PC-3 (cell line): Measurements from ENCODE around the gene ST6GALNAC5. TPM values are rescaled to one million over a fixed set of nuclear protein-coding genes. Genes with fewer than 3 reads are reported as not detected.

Experiments
- ATAC-seq: fragments of 200-7000 bp; cut with Tn5 transposase; 2 replicates; pipeline ENCODE4 v1.9.1; 2020; ENCODE audit warnings: mild to moderate bottlenecking, moderate library complexity
- BruUV-seq: library from RNA; stranded (reverse); fragments of 400-500 nt; replicated peaks from 2 replicates; lab custom pipeline; 2021; lab: Mats Ljungman, UMichigan
- CTCF ChIA-PET: fragments of 300-600 bp; sonication (Branson Sonifier 250); formaldehyde crosslinking; loops from one replicate; lab custom pipeline; 2022; ENCODE audit warnings: antibody characterized with exemption; lab: Charles Lee
- POLR2A ChIA-PET: fragments of 300-600 bp; sonication (Branson Sonifier 250); formaldehyde crosslinking; loops from one replicate; lab custom pipeline; 2022; ENCODE audit warnings: antibody characterized with exemption; ENCODE audit not compliant: unreplicated experiment; lab: Charles Lee
- DNase-seq: peaks from one replicate; pipeline ENCODE4 v3.0.0-alpha.2; 2015
- H2AFZ ChIP-seq: fragments of 300-600 bp; sonication (generic); 2 replicates; pipeline ENCODE4 v1.6.0; 2016; ENCODE audit warnings: antibody characterized with exemption, low read length
- H3F3A ChIP-seq: fragments of 300-600 bp; sonication (generic); one replicate; pipeline ENCODE4 v1.6.0; 2017; ENCODE audit warnings: antibody characterized with exemption, low read length, control low read depth, mild to moderate bottlenecking; ENCODE audit not compliant: unreplicated experiment
- H3K27ac ChIP-seq: fragments of 300-600 bp; sonication (generic); 2 replicates; pipeline ENCODE4 v1.5.1; 2016; ENCODE audit warnings: mild to moderate bottlenecking, low read length
- H3K27me3 ChIP-seq: fragments of 300-600 bp; sonication (generic); 2 replicates; pipeline ENCODE4 v1.6.1; 2016; ENCODE audit warnings: low read length, mixed read lengths
- H3K36me3 ChIP-seq: fragments of 300-600 bp; sonication (generic); 2 replicates; pipeline ENCODE4 v1.6.1; 2016; ENCODE audit warnings: low read depth, mixed run types, low read length, mixed read lengths
- H3K4me1 ChIP-seq: fragments of 300-600 bp; sonication (generic); 2 replicates; pipeline ENCODE4 v1.5.1; 2016; ENCODE audit warnings: low read length; ENCODE audit not compliant: insufficient read depth
- H3K4me2 ChIP-seq: fragments of 300-600 bp; sonication (generic); 2 replicates; pipeline ENCODE4 v1.6.0; 2016; ENCODE audit warnings: low read length
- H3K4me3 ChIP-seq: fragments of 300-600 bp; sonication (generic); 2 replicates; pipeline ENCODE4 v1.5.1; 2016; ENCODE audit warnings: mild to moderate bottlenecking, low read length, mixed read lengths
- H3K79me2 ChIP-seq: fragments of 300-600 bp; sonication (generic); 2 replicates; pipeline ENCODE4 v1.6.1; 2017; ENCODE audit warnings: low read length, mixed read lengths
- H3K9ac ChIP-seq: fragments of 300-600 bp; sonication (generic); 2 replicates; pipeline ENCODE4 v1.6.0; 2016; ENCODE audit warnings: mild to moderate bottlenecking, low read length
- H3K9me2 ChIP-seq: fragments of 300-600 bp; sonication (generic); replicated peaks from 2 replicates; pipeline ENCODE4 v1.6.1; 2016; ENCODE audit warnings: mixed run types, low read length, mixed read lengths
- H3K9me3 ChIP-seq: fragments of 300-600 bp; sonication (generic); 2 replicates; pipeline ENCODE4 v1.6.1; 2016; ENCODE audit warnings: low read length, mixed read lengths
- H4K20me1 ChIP-seq: fragments of 300-600 bp; sonication (generic); 2 replicates; pipeline ENCODE4 v1.6.1; 2016; ENCODE audit warnings: low read length, mixed read lengths
- EZH2 ChIP-seq: fragments of 300-600 bp; sonication (generic); IDR thresholded peaks from one replicate; pipeline ENCODE4 v1.6.1; 2017; ENCODE audit warnings: antibody characterized with exemption, mild to moderate bottlenecking, low read length; ENCODE audit not compliant: unreplicated experiment
- EZH2phosphoT487 ChIP-seq: fragments of 300-600 bp; sonication (generic); IDR thresholded peaks from 2 replicates; pipeline ENCODE4 v1.6.1; 2018; ENCODE audit warnings: mild to moderate bottlenecking, antibody characterized with exemption, low read length, borderline replicate concordance
- intact Hi-C: fragments of 100-400 bp; cut with micrococcal nuclease; formaldehyde crosslinking; loops from 2 replicates; pipeline ENCODE4 v1.9.0; 2023
- total RNA-seq: library from RNA; depleted of rRNA; stranded (reverse); fragments of >200 nt; gene quantifications from 2 replicates; pipeline ENCODE4 v1.2.3, GENCODE V29; 2014
- TF ChIP-seq, protein P1 (sequence below): fragments of 300-600 bp; sonication (generic); conservative IDR thresholded peaks from 2 replicates; pipeline ENCODE4 v1.5.1; 2017; ENCODE audit warnings: antibody characterized with exemption, low read depth, mild to moderate bottlenecking, low read length

Gene ST6GALNAC5
- total RNA-seq, 1 experiment from 2014 or later = 0.36 TPM

DNA sequence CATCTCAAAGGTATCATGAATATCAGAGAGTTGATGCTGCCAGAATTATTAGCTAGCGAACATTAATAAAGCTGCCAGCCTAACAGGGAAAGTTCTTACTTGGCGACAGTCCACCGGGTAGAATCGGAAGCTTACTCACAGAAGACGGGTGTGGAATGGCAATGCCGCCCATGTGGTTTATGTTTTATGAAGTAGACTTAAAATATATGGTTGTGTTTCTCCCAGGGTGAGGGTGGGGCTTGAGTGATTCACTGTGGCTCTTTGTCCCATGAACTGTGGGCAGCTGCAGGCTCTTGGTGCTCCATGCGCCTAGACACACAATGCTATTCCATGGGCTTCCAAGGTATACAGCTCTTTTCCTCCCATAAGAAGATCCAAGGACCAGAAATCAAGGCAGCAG lies 189.2 kb downstream of the ST6GALNAC5 start:
- peak; percentile 83 for DNase-seq
- H3K9ac ChIP-seq = no peak overlapping the region
- no peaks in the 10 kb centered on the region for H3K27me3 ChIP-seq
- H3F3A ChIP-seq = no peaks in the 10 kb centered on the region
- no peak for TF ChIP-seq EZH2phosphoT487
- no peak for TF ChIP-seq EZH2
- TF ChIP-seq, protein P1, sequence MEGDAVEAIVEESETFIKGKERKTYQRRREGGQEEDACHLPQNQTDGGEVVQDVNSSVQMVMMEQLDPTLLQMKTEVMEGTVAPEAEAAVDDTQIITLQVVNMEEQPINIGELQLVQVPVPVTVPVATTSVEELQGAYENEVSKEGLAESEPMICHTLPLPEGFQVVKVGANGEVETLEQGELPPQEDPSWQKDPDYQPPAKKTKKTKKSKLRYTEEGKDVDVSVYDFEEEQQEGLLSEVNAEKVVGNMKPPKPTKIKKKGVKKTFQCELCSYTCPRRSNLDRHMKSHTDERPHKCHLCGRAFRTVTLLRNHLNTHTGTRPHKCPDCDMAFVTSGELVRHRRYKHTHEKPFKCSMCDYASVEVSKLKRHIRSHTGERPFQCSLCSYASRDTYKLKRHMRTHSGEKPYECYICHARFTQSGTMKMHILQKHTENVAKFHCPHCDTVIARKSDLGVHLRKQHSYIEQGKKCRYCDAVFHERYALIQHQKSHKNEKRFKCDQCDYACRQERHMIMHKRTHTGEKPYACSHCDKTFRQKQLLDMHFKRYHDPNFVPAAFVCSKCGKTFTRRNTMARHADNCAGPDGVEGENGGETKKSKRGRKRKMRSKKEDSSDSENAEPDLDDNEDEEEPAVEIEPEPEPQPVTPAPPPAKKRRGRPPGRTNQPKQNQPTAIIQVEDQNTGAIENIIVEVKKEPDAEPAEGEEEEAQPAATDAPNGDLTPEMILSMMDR = no peak
- no peaks in the 10 kb centered on the region for H3K9me3 ChIP-seq
- H3K9me2 ChIP-seq = no peaks in the 10 kb centered on the region
- H4K20me1 ChIP-seq = no peaks in the 10 kb centered on the region
- ChIA-PET POLR2A (interaction anchor here (0.6 kb wide), 3 partner anchors 12 to 1271 kb away, joined by 3 to 5 read pairs (median 4); partner anchors contain the start of gene RABGGTB), CTCF (interaction anchor here (0.6 to 1.0 kb wide), 2 partner anchors 12 to 25 kb away, joined by 3 to 5 read pairs; no protein-coding TSS in a partner anchor)
- peak; percentile 97 for ATAC-seq
- 0 out of 2 replicates have a peak overlapping the region, but pooled peaks have one; percentile 15 for H3K4me2 ChIP-seq
- no peaks in the 10 kb centered on the region for H3K79me2 ChIP-seq
- H3K4me3 ChIP-seq = no peak overlapping the region
- no peaks in the 10 kb centered on the region for H3K36me3 ChIP-seq
- BruUV-seq = no TSS peak
- intact Hi-C loops = loop anchor here (2.0 kb wide), 1 partner anchor 16 kb away; no protein-coding TSS in a partner anchor
- no peak overlapping the region for H2AFZ ChIP-seq
- peaks cover 15% of the 10 kb centered on the region for H3K4me1 ChIP-seq
- no peak overlapping the region for H3K27ac ChIP-seq

DNA sequence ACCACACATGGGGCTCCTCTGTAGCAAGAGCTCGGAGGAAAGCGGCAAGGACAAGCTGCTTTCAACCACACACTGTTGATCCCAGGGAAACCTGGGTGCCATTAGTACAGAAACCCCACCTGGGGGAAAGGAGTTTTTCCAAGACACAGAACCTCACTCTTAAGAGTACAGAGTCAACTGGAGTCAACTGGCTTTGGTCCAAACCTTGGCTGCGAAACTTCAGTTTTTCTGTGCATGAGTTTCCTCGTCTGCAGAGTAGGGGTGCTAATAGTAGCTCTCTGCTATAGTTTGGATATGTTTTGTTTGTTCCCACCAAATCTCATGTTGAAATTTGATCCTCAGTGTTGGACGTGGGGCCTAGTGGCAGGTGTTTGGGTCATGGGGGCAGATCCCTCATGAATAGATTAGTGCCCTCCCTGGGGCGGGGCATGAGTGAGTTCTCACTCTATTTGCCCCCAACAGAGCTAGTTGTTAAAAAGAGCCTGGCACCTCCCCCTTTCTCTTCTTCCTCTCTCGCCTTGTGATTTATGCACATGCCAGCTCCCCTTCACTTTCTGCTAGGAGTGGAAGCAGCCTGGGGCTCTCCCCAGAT lies 190.8 kb downstream of the ST6GALNAC5 start:
- Histone ChIP-seq H3K36me3 (no peaks in the 10 kb centered on the region), H3K4me3 (no peak overlapping the region), H4K20me1 (no peaks in the 10 kb centered on the region), H3K79me2 (no peaks in the 10 kb centered on the region), H3K9ac (no peak overlapping the region), H3K4me1 (peaks cover 15% of the 10 kb centered on the region), H2AFZ (no peak overlapping the region), H3K27ac (no peak overlapping the region), H3K9me2 (no peaks in the 10 kb centered on the region), H3K9me3 (no peaks in the 10 kb centered on the region), H3K4me2 (no peak overlapping the region), H3K27me3 (no peaks in the 10 kb centered on the region), H3F3A (no peaks in the 10 kb centered on the region)
- POLR2A ChIA-PET = no interaction called here
- DNase-seq (no peak), ATAC-seq (no peak)
- CTCF ChIA-PET = no interaction called here
- BruUV-seq = no TSS peak
- intact Hi-C loops = loop anchor here (2.0 kb wide), 1 partner anchor 17 kb away; no protein-coding TSS in a partner anchor
- TF ChIP-seq EZH2 = no peak
- TF ChIP-seq EZH2phosphoT487 = no peak
- TF ChIP-seq, protein P1 = no peak

- H3K9ac ChIP-seq = no peak overlapping the region
- H3K27ac ChIP-seq = no peak overlapping the region
- no peak overlapping the region for H2AFZ ChIP-seq
- no peaks in the 10 kb centered on the region for H3K9me3 ChIP-seq
- ChIA-PET POLR2A (no interaction called here), CTCF (no interaction called here)
- no peaks in the 10 kb centered on the region for H3K9me2 ChIP-seq
- H3K4me1 ChIP-seq = peaks cover 15% of the 10 kb centered on the region
- H3K36me3 ChIP-seq = no peaks in the 10 kb centered on the region
- BruUV-seq = no TSS peak
- TF ChIP-seq EZH2phosphoT487 = no peak
- TF ChIP-seq, protein P1 = no peak
- no peak for TF ChIP-seq EZH2
- ATAC-seq = no peak
- H4K20me1 ChIP-seq = no peaks in the 10 kb centered on the region
- peak; percentile 20 for DNase-seq
- intact Hi-C loops = no loop called here
- H3K79me2 ChIP-seq = no peaks in the 10 kb centered on the region
- H3F3A ChIP-seq = no peaks in the 10 kb centered on the region
- no peaks in the 10 kb centered on the region for H3K27me3 ChIP-seq
- no peak overlapping the region for H3K4me2 ChIP-seq
- H3K4me3 ChIP-seq = no peak overlapping the region
These were observed 192.7 kb downstream of the ST6GALNAC5 start for GRCh38 chr1:77060000-77060399.
